H9 (cell line): Measurements from ENCODE around the gene ATP1A2. TPM values are rescaled to one million over a fixed set of nuclear protein-coding genes. Genes with fewer than 3 reads are reported as not detected.

Experiments
- DNase-seq: peaks from one replicate; pipeline ENCODE4 v3.0.0-alpha.2; 2017
- H2AFZ ChIP-seq: one replicate; pipeline ENCODE4 v1.6.1; 2013; ENCODE audit warnings: mild to moderate bottlenecking, low read length, control low read depth, moderate library complexity
- H2AK5ac ChIP-seq: 2 replicates; pipeline ENCODE4 v1.6.1; 2013; ENCODE audit warnings: low read length, control low read depth, mixed read lengths; ENCODE audit not compliant: insufficient read length
- H2BK120ac ChIP-seq: one replicate; pipeline ENCODE4 v1.6.1; 2013; ENCODE audit warnings: low read depth, mild to moderate bottlenecking, low read length, control low read depth, inconsistent platforms; ENCODE audit not compliant: poor library complexity, severe bottlenecking
- H2BK12ac ChIP-seq: 2 replicates; pipeline ENCODE4 v1.6.1; 2013; ENCODE audit warnings: low read length, control low read depth, mixed read lengths, low read depth; ENCODE audit not compliant: insufficient read length
- H2BK15ac ChIP-seq: 2 replicates; pipeline ENCODE4 v1.6.1; 2013; ENCODE audit warnings: low read depth, low read length, control low read depth
- H2BK20ac ChIP-seq: one replicate; pipeline ENCODE4 v1.6.1; 2013; ENCODE audit warnings: low read depth, mild to moderate bottlenecking, low read length, control low read depth, inconsistent platforms; ENCODE audit not compliant: poor library complexity, severe bottlenecking
- H2BK5ac ChIP-seq: 2 replicates; pipeline ENCODE4 v1.6.1; 2013; ENCODE audit warnings: low read length, control low read depth, mixed read lengths; ENCODE audit not compliant: insufficient read length
- H3K14ac ChIP-seq: 2 replicates; pipeline ENCODE4 v1.6.1; 2013; ENCODE audit warnings: low read length, control low read depth; ENCODE audit not compliant: insufficient read depth
- H3K18ac ChIP-seq: 2 replicates; pipeline ENCODE4 v1.6.1; 2013; ENCODE audit warnings: low read depth, mild to moderate bottlenecking, mixed read lengths, low read length, control low read depth; ENCODE audit not compliant: insufficient read length
- H3K23ac ChIP-seq: 2 replicates; pipeline ENCODE4 v1.6.1; 2013; ENCODE audit warnings: low read length, control low read depth, mixed read lengths, low read depth; ENCODE audit not compliant: insufficient read length
- H3K23me2 ChIP-seq: 2 replicates; pipeline ENCODE4 v1.6.1; 2013; ENCODE audit warnings: low read depth, mild to moderate bottlenecking, mixed read lengths, low read length, control low read depth; ENCODE audit not compliant: insufficient read length, poor library complexity, severe bottlenecking
- H3K27ac ChIP-seq: 2 replicates; pipeline ENCODE4 v1.5.1; 2013; ENCODE audit warnings: low read length, control low read depth, mixed read lengths, low read depth; ENCODE audit not compliant: insufficient read length
- H3K27me3 ChIP-seq: 2 replicates; pipeline ENCODE4 v1.6.1; 2013; ENCODE audit warnings: low read length, control low read depth, inconsistent platforms; ENCODE audit not compliant: insufficient read depth
- H3K4ac ChIP-seq: 2 replicates; pipeline ENCODE4 v1.6.1; 2013; ENCODE audit warnings: low read depth, mild to moderate bottlenecking, control low read depth, inconsistent platforms, low read length, moderate library complexity
- H3K4me1 ChIP-seq: 2 replicates; pipeline ENCODE4 v1.6.1; 2013; ENCODE audit warnings: low read length, control low read depth, inconsistent platforms; ENCODE audit not compliant: insufficient read depth
- H3K4me2 ChIP-seq: 2 replicates; pipeline ENCODE4 v1.6.1; 2013; ENCODE audit warnings: low read length, control low read depth, mixed read lengths; ENCODE audit not compliant: insufficient read length, insufficient read depth
- H3K56ac ChIP-seq: 2 replicates; pipeline ENCODE4 v1.6.1; 2013; ENCODE audit warnings: low read depth, mild to moderate bottlenecking, mixed read lengths, low read length, control low read depth; ENCODE audit not compliant: insufficient read length
- H3K79me1 ChIP-seq: 2 replicates; pipeline ENCODE4 v1.6.1; 2013; ENCODE audit warnings: low read depth, mild to moderate bottlenecking, moderate library complexity, low read length, control low read depth, inconsistent platforms; ENCODE audit not compliant: insufficient read depth, poor library complexity, severe bottlenecking
- H3K79me2 ChIP-seq: 2 replicates; pipeline ENCODE4 v1.6.1; 2013; ENCODE audit warnings: low read length, control low read depth, inconsistent platforms; ENCODE audit not compliant: insufficient read depth
- H3K9ac ChIP-seq: 2 replicates; pipeline ENCODE4 v1.6.1; 2013; ENCODE audit warnings: low read length, control low read depth, mixed read lengths; ENCODE audit not compliant: insufficient read length; ENCODE audit errors: extremely low read depth
- H3K9me3 ChIP-seq: one replicate; pipeline ENCODE4 v1.6.1; 2013; ENCODE audit warnings: low read depth, low read length, inconsistent platforms; ENCODE audit not compliant: control insufficient read depth
- H3T11ph ChIP-seq: one replicate; pipeline ENCODE4 v1.6.1; 2013; ENCODE audit warnings: mild to moderate bottlenecking, low read length, control low read depth, inconsistent platforms
- H4K20me1 ChIP-seq: one replicate; pipeline ENCODE4 v1.6.1; 2013; ENCODE audit not compliant: control insufficient read depth, insufficient read length, insufficient read depth
- H4K5ac ChIP-seq: 2 replicates; pipeline ENCODE4 v1.6.1; 2013; ENCODE audit warnings: low read depth, mild to moderate bottlenecking, mixed read lengths, low read length, control low read depth; ENCODE audit not compliant: insufficient read length
- H4K8ac ChIP-seq: replicated peaks from 2 replicates; pipeline ENCODE4 v1.6.1; 2013; ENCODE audit warnings: low read length, control low read depth, mixed read lengths, low read depth; ENCODE audit not compliant: insufficient read length
- H4K91ac ChIP-seq: 2 replicates; pipeline ENCODE4 v1.6.1; 2013; ENCODE audit warnings: low read depth, mild to moderate bottlenecking, moderate library complexity, mixed read lengths, low read length, control low read depth; ENCODE audit not compliant: insufficient read length
- H3K27ac Mint-ChIP-seq, 3 experiments: 2 replicates in 2 of 3; 3 replicates in 1 of 3; pipeline ENCODE4 v1.8.0; 2020 to 2021; ENCODE audit warnings: mixed read lengths in 3 of 3, mild to moderate bottlenecking in 1 of 3, moderate library complexity in 1 of 3
- H3K27me3 Mint-ChIP-seq: 2 replicates; pipeline ENCODE4 v1.8.0; 2021; ENCODE audit warnings: low read depth, mild to moderate bottlenecking, moderate library complexity, mixed read lengths
- H3K36me3 Mint-ChIP-seq, 3 experiments: 2 replicates in 2 of 3; 3 replicates in 1 of 3; pipeline ENCODE4 v1.8.0; 2020 to 2021; ENCODE audit warnings: low read depth in 3 of 3, mixed read lengths in 3 of 3; ENCODE audit not compliant: insufficient read depth in 1 of 3
- H3K4me1 Mint-ChIP-seq, 2 experiments: 2 replicates each; pipeline ENCODE4 v1.8.0; 2020; ENCODE audit warnings: mixed read lengths in 2 of 2
- H3K4me3 Mint-ChIP-seq, 2 experiments: 2 replicates in 1 of 2; 3 replicates in 1 of 2; pipeline ENCODE4 v1.8.0; 2020 to 2021; ENCODE audit warnings: mild to moderate bottlenecking in 2 of 2, mixed read lengths in 2 of 2, moderate library complexity in 1 of 2
- H3K9me3 Mint-ChIP-seq, 2 experiments: 2 replicates in 1 of 2; 3 replicates in 1 of 2; pipeline ENCODE4 v1.8.0; 2020; ENCODE audit warnings: mild to moderate bottlenecking in 2 of 2, mixed read lengths in 2 of 2, moderate library complexity in 1 of 2
- CTCF ChIP-seq: fragments of 200-600 bp; sonication (generic); conservative IDR thresholded peaks from 3 replicates; pipeline ENCODE4 v1.8.0; 2021; ENCODE audit warnings: antibody characterized with exemption, mild to moderate bottlenecking
- WGBS: extraction: QIAGEN DNeasy Blood & Tissue Kit; methylation state at CpG from one replicate; pipeline ENCODE4 v1.1.7; 2013; ENCODE audit warnings: missing lambda C conversion rate, low lambda C conversion rate, mixed read lengths; ENCODE audit not compliant: insufficient read length; ENCODE audit errors: extremely low coverage; 5-methylcytosine and 5-hydroxymethylcytosine counted together
- total RNA-seq: library from RNA; stranded (reverse); gene quantifications from 2 replicates; pipeline ENCODE4 v1.2.1, GENCODE V29; 2021

The ATP1A2 gene
- total RNA-seq, 1 experiment from 2014 or later = 3.0 TPM

- Histone ChIP-seq H3T11ph (no peak overlapping the region), H3K23me2 (no peaks in the 10 kb centered on the region)
Observed at GRCh38 chr1:160086456-160086892, 29.1 kb upstream of the ATP1A2 start.

More at GRCh38 chr1:160086456-160086892, 29.1 kb upstream of the ATP1A2 start:
- H3K4me3 Mint-ChIP-seq = no peak overlapping the region
- peaks cover 9 to 10% of the 10 kb centered on the region in 2 experiments for H3K4me1 Mint-ChIP-seq
- Histone ChIP-seq H3K4ac (no peak overlapping the region), H2AFZ (no peak overlapping the region), H2BK15ac (no peak overlapping the region), H4K20me1 (no peaks in the 10 kb centered on the region), H2AK5ac (no peak overlapping the region), H3K27me3 (peaks cover 3% of the 10 kb centered on the region; the same call in 1 of the 2 replicates), H3K9ac (no peak overlapping the region), H2BK120ac (no peak overlapping the region), H3K79me2 (no peaks in the 10 kb centered on the region), H3K9me3 (no peaks in the 10 kb centered on the region), H3K18ac (no peak overlapping the region), H2BK20ac (no peak overlapping the region), H4K91ac (no peak overlapping the region), H3K56ac (no peak overlapping the region), H4K8ac (no peak overlapping the region), H3K27ac (no peak overlapping the region), H4K5ac (no peak overlapping the region), H2BK12ac (no peak overlapping the region), H2BK5ac (no peak overlapping the region), H3K4me1 (no peaks in the 10 kb centered on the region; the same call in 1 of the 2 replicates), H3K14ac (no peak overlapping the region), H3K4me2 (no peak overlapping the region), H3K79me1 (no peaks in the 10 kb centered on the region), H3K23ac (no peak overlapping the region)
- no peak for TF ChIP-seq CTCF
- H3K27ac Mint-ChIP-seq = no peak overlapping the region
- no peak for DNase-seq
- WGBS = no CpG with 5 or more reads among the region's 5 CpGs
- peaks cover 10 to 29% (median 14%) of the 10 kb centered on the region in 3 experiments; a peak in 6 of 7 replicates for H3K36me3 Mint-ChIP-seq
- H3K27me3 Mint-ChIP-seq = peaks cover 46% of the 10 kb centered on the region
- no peaks in the 10 kb centered on the region; a peak in 1 of 5 replicates for H3K9me3 Mint-ChIP-seq
